Embryonic facial prominence (tissue), 1 donor: Measurements from ENCODE around the gene MAVS.

Experiments used
- DNase-seq: peaks from one replicate; pipeline ENCODE4 v3.0.0-alpha.2; 2016; ENCODE audit errors: extremely low spot score

The MAVS gene

GRCh38 chr20:3846740-3847428 is at the start of gene MAVS:
TSS of gene MAVS (plus strand) at chr20:3846834. CDS start at chr20:3854625, 7,791 bp downstream.
- peak; percentile 67 for DNase-seq

- DNase-seq, result no peak
Measured at GRCh38 chr20:3797226-3797545, 49.4 kb upstream of the MAVS start.

GRCh38 chr20:3797592-3798372 is 48.9 kb upstream of the MAVS start:
- DNase-seq, result no peak

GRCh38 chr20:3798373-3798768 is 48.3 kb upstream of the MAVS start:
- no peak for DNase-seq

- no peak for DNase-seq
Measured at GRCh38 chr20:3798908-3799248, 47.8 kb upstream of the MAVS start.

- DNase-seq, result no peak
Measured at GRCh38 chr20:3800256-3800877, 46.3 kb upstream of the MAVS start.

- DNase-seq, result no peak
Measured at GRCh38 chr20:3800878-3801260, 45.8 kb upstream of the MAVS start.

GRCh38 chr20:3801299-3801698 is 45.3 kb upstream of the MAVS start:
- no peak for DNase-seq

GRCh38 chr20:3801846-3802245 is 44.8 kb upstream of the MAVS start:
- DNase-seq, result no peak

- DNase-seq, result no peak
Measured at GRCh38 chr20:3802524-3803239, 44.0 kb upstream of the MAVS start.

GRCh38 chr20:3803289-3803688 is 43.3 kb upstream of the MAVS start:
- no peak for DNase-seq

- no peak for DNase-seq
Measured at GRCh38 chr20:3803854-3804253, 42.8 kb upstream of the MAVS start.

- DNase-seq, result no peak
Measured at GRCh38 chr20:3804254-3804751, 42.3 kb upstream of the MAVS start.

- no peak for DNase-seq
Measured at GRCh38 chr20:3804781-3805180, 41.9 kb upstream of the MAVS start.

GRCh38 chr20:3808544-3808943 is 38.1 kb upstream of the MAVS start:
- DNase-seq, result no peak

GRCh38 chr20:3811467-3812258 is 35.0 kb upstream of the MAVS start:
- peak; percentile 91 for DNase-seq

- no peak for DNase-seq
Measured at GRCh38 chr20:3812259-3812681, 34.4 kb upstream of the MAVS start.

- DNase-seq, result no peak
Measured at GRCh38 chr20:3812975-3813847, 33.4 kb upstream of the MAVS start.

- DNase-seq, result no peak
Measured at GRCh38 chr20:3813848-3814581, 32.6 kb upstream of the MAVS start.
